Activated CD8-positive, alpha-beta memory T cell treated with anti-CD3 and anti-CD28 coated beads, Interleukin-2, amount 50 U/mL, for 48 hours (primary cell): ENCODE results near the gene C9orf78.
"Not testable (repeated sequence)": the region's sequence is repeated elsewhere in the genome, so short reads cannot be mapped to it uniquely, and the experiment has no call there.

Experiments
- DNase-seq: peaks from one replicate; pipeline ENCODE4 v3.0.0-alpha.2; 2020

C9orf78 gene

GRCh38 chr9:129809346-129809745 is 25.7 kb downstream of the C9orf78 start:
- DNase-seq: no peak

DNA sequence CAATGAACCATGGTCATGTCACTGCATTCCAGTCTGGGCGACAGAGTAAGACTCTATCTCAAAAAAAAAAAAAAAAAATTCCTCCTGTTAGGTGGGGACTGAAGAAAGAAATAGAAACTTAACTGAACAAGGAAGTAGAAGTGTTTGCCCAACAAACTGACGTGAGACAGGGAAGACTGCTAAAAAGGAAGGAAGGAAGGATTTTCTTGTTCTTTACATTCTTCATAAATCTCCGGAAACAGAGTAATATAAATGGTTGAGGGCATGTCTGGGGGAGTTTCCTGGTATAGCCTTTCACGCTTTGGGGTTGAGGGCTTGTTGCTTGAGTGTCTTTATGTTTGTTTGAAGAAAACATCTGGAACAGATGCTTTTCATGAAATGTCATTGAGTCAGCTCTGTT is 29.0 kb downstream of the C9orf78 start:
- DNase-seq: no peak

DNA sequence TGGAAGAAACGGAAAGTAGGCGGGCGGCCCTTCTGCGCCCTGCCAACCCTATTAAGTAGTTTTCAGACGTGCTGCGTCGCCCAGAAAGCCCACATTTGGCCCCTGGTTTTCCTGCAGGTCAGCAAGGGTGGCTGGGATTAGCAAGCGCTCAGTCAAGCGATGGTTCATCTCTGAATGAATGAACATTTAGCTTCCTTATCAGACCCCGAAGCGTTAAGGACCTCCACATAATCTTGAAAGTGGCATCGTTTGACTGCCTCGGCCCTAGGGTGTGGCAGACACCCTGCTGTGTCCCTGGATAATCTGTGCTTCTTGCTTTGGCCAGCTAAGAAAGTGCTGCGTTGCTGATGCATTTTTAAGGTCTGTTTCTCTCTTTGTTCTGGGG is 31.4 kb downstream of the C9orf78 start:
- no peak for DNase-seq

- peak; percentile 97 for DNase-seq
Measured at GRCh38 chr9:129802833-129803675, 32.0 kb downstream of the C9orf78 start, which contains the start of gene TOR1B. TSS of gene TOR1B (plus strand) at chr9:129803184. CDS start at chr9:129803213, 29 bp downstream.

DNA sequence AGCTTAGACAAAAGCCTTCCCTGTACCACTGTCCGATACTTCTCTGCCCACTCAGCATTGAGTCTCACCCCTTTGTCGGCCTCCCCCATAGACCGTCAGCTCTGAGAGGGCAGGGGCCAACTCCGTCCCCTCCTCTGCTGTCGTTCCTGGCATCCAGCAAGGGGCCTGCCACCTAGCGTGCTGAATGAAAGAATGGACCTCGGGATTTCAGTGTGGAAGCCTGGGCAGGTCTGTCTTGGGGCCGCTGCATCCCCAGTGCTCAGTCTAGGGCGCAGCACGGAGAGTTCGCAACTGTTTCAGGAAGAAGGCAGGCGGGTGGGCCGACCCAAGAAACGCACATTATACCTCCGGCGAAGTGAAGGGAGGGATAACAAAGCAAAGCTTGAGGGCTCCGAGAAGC is 33.6 kb downstream of the C9orf78 start:
- no peak for DNase-seq

DNA sequence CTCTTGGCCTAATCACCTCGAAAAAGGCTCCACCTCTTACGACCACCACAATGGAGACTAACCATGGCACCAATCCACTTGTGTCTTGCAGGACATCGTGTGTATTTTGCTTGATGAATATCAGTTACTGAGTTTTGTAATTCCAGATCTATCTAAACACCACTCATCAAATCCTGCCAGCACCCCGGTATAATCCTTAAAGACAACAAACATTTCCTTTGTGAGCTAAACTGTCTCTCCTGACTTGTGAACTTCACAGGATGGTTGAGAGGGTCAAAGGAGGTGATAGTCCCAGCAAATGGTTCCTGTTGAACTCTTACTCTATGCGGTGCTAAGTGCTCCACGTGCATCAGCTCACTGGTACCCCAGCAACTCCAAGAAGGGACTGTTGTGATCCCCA is 36.1 kb downstream of the C9orf78 start:
- DNase-seq: no peak

DNA sequence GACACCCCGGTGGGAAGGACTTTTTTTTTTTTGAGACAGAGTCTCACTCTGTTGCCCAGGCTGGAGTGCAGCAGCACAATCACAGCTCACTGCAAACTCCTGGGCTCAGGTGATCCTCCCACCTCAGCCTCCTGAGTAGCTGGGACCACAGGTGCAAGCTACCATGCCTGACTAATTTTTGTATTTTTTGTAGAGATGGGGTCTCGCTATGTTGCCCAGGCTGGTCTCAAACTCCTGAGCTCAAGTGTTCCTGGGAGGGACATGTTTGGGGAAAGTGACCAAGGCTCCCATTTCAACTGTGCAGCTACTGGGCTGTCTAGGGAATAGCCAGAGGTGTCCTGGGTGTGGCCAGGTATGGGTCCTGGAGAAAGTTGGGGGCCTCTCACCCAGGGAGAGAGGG is 39.0 kb downstream of the C9orf78 start:
- DNase-seq: not testable (repeated sequence)

DNA sequence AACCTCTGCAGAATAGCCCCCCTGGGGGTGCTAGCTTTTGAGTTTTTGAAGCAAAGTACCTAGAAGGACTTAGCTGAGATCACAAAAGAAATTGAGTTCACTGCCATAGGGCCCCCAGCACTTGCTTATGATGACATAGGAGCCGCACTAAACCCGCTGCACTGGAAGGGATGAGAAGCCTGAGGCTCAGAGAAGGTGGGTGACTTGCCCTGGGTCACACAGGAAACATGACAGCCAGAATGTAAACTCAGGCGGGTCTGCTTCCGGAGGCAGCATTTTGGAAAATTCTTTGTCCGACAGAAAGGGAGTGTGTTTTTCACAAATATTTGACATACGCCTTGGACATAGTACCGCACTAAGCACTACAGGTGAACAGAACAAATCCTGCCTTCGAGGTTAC is 40.5 kb downstream of the C9orf78 start:
- DNase-seq: no peak

DNA sequence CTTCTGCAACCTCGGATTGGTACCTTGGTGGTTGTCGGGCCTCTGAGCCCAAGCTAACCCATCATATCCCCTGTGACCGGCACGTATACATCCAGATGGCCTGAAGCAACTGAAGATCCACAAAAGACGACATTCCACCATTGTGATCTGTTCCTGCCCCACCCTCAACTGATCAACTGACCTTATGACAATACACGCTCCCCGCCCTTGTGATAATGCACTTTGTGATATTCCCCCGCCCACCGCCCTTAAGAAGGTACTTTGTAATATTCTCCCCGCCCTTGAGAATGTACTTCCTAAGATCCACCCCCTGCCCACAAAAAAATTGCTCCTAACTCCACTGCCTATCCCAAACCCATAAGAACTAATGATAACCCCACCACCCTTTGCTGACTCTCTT is 48.6 kb downstream of the C9orf78 start:
- no peak for DNase-seq

DNA sequence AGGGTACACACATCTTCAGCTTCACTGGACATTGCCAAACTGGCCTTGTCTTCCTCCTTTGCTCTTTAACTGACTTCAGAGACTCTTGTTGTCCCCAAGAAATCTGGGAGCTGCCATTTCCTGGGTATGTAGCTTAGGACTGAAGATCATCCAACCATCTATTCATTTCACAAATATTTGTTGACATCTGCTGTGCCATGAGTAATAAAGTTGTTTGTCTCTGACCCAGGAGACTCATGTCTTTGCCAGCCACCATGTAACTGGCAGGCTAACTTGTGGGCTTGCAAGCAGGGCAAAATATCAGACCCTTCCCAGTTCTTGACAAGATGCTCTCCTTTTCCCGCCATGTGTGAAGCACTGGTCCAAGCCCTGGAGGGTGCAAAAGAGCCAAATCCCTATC is 49.2 kb downstream of the C9orf78 start:
- no peak for DNase-seq

DNA sequence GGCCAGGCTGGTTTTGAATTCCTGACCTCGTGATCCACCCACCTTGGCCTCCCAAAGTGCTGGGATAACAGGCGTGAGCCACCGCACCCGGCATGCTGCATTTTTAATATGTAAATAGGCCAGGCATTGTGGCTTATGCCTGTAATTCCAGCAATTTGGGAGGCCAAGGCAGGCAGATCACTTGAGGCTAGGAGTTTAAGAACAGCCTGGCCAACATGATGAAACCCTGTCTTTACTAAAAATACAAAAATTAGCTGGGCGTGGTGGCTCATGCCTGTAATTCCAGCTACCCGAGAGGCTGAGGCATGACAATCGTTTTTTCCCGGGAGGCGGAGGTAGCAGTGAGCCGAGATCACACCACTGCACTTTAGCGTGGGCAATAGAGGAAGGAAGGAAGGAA is 50.1 kb downstream of the C9orf78 start:
- not testable (repeated sequence) for DNase-seq

GRCh38 chr9:129783516-129784361 is 51.3 kb downstream of the C9orf78 start:
- peak; percentile 84 for DNase-seq

GRCh38 chr9:129781981-129782380 is 53.1 kb downstream of the C9orf78 start:
- no peak for DNase-seq

- no peak for DNase-seq
Measured at GRCh38 chr9:129781131-129781530, 53.9 kb downstream of the C9orf78 start.

DNA sequence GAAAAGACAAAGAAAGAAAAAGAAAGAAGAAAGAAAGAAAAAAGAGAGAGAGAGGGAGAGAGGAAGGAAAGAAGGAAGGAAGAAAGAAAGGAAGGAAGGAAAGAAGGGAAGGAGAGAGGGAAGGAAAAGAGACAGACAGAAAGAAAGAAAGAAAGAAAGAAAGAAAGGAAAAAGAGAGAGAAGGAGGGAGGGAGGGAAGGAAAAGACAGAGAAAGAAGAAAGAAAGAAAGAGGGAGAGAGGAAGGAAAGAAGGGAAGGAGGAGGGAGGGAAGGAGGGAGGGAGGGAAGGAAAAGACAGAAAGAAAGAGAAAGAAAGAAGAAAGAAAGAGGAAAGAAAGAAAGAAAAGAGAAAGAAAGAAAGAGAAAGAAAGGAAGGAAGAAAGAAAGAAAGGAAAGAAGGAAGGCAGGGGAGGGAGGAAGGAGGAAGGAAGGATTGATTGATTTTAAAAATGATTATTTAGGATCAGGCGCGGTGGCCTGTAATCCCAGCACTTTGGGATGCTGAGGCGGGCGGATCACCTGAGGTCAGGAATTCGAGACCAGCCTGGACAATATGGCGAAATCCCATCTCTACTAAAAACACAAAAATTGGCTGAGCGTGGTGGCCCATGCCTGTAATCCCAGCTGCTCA is 55.4 kb downstream of the C9orf78 start:
- no peak for DNase-seq

- DNase-seq: no peak
Measured at GRCh38 chr9:129778469-129778868, 56.6 kb downstream of the C9orf78 start.

GRCh38 chr9:129777769-129778130 is 57.3 kb downstream of the C9orf78 start:
- DNase-seq: no peak
